Rectal smooth muscle tissue (tissue), 1 donor: ENCODE measurements around the gene DNAJC22.

Source experiments
- H3K27ac ChIP-seq: one replicate; pipeline ENCODE4 v1.7.0; 2013; ENCODE audit warnings: low read depth, low read length, inconsistent platforms
- H3K27me3 ChIP-seq: one replicate; pipeline ENCODE4 v1.7.0; 2013; ENCODE audit warnings: low read length; ENCODE audit not compliant: control insufficient read depth, insufficient read depth
- H3K36me3 ChIP-seq: one replicate; pipeline ENCODE4 v1.7.0; 2013; ENCODE audit warnings: low read length; ENCODE audit not compliant: control insufficient read depth, insufficient read depth
- H3K4me1 ChIP-seq: one replicate; pipeline ENCODE4 v1.7.0; 2013; ENCODE audit warnings: low read length; ENCODE audit not compliant: control insufficient read depth, insufficient read depth
- H3K4me3 ChIP-seq: one replicate; pipeline ENCODE4 v1.7.0; 2013; ENCODE audit warnings: low read length
- H3K9ac ChIP-seq: one replicate; pipeline ENCODE4 v1.7.0; 2013; ENCODE audit warnings: low read length

The DNAJC22 gene

DNA sequence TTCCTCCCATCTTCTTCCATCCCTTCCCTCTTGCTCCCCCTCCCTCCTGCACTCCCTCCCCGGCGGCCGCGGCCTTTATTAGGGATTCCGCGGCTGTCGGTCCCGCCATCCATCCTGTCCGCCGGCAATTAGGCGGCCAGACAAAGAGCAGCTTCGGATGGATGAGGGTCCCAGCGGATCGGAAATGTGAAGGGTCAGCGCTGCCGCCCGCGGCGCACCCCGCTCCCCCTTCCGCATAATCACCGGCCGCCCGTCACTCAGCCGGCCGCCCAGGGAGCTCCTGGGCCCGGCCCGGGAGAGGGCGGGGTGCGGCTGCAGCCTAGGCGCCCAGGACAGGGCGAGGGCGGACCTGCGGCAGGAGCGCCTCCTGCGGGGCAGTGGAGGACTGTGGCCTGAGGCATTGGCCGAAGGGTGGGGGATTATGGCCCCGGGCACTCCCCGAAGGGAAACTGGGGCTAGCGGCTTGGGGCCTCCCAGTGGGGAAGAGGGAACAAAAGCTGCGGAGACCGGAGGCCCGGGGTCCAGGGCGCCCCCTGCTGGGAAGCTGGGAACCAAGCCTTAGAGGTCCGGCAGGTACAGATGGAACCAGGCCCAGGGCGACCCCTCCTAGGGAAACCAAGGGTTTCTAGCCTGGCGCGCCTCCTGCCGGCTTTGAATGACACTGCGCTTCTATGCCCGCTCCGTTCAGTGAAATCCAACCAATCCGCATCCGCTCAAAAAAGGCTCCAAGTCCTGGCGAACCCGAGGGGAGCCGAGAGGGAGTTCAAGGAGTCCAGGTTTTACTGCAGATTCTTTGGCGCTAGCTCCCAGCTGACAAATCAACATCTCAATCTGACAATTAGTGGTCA is 4.4 kb upstream of the DNAJC22 start:
- H3K27me3 ChIP-seq, result peaks cover 44% of the 10 kb centered on the region
- H3K27ac ChIP-seq, result no peak overlapping the region
- peaks cover 29% of the 10 kb centered on the region for H3K4me1 ChIP-seq
- H3K36me3 ChIP-seq, result no peaks in the 10 kb centered on the region
- H3K9ac ChIP-seq, result no peak overlapping the region
- H3K4me3 ChIP-seq, result peak overlapping the region; percentile 66

DNA sequence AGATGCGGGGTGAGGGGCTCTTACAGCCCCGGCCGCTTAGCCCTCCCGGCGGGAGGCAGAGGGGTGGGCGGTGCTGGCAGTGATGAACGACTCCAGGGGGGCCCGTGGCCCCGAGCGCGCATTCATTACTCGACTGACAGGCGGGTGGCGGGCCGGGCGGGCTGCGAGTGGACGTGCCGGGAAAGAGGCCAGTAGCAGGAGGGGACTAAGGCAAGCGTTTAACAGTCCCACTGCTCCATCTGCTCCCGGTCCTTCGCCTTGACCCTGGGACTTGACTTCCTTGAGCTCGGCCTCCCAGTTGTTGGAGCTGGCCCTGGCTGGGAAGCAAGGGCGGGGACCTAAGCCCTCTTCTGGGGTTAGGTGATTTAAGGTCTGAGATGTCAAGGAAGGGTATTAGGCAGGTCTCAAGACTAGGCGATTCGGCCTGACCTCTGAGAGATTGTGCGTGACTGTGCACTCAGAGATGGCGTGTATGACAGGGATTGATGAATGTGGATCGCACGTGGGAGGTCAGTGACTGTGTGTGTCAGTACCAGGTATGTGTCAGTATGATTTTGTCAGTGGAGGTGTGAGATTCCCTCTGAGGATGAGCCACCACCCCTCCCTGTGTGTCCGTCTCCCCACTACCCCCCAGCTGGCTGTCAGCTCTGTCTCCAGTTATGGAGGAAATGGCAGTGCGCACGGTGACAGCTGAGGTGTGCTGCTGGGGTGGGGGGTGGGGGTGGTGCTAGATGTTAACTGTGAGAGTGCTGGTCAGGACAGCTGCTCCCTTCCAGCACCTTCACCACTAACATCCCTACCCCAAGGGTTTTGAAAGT is 3.6 kb upstream of the DNAJC22 start:
- Histone ChIP-seq H3K9ac (peak overlapping the region; percentile 43), H3K27ac (no peak overlapping the region), H3K27me3 (peaks cover 46% of the 10 kb centered on the region)

GRCh38 chr12:49344486-49345050 is 2.1 kb upstream of the DNAJC22 start:
- Histone ChIP-seq H3K27me3 (peaks cover 47% of the 10 kb centered on the region), H3K36me3 (no peaks in the 10 kb centered on the region), H3K4me1 (peaks cover 28% of the 10 kb centered on the region), H3K27ac (no peak overlapping the region), H3K9ac (no peak overlapping the region), H3K4me3 (no peak overlapping the region)

More for the DNA sequence above, 3.6 kb upstream of the DNAJC22 start:
- Histone ChIP-seq H3K4me3 (peak overlapping the region; percentile 66), H3K4me1 (peaks cover 28% of the 10 kb centered on the region), H3K36me3 (no peaks in the 10 kb centered on the region)

- H3K36me3 ChIP-seq, result no peaks in the 10 kb centered on the region
- peaks cover 48% of the 10 kb centered on the region for H3K27me3 ChIP-seq
- H3K9ac ChIP-seq, result no peak overlapping the region
- peak overlapping the region; percentile 61 for H3K4me3 ChIP-seq
- no peak overlapping the region for H3K27ac ChIP-seq
- H3K4me1 ChIP-seq, result peaks cover 28% of the 10 kb centered on the region
These were observed 1.4 kb upstream of the DNAJC22 start for GRCh38 chr12:49345051-49345824.

GRCh38 chr12:49345825-49346658 is 646 bp upstream of the DNAJC22 start:
- H3K27me3 ChIP-seq, result peaks cover 48% of the 10 kb centered on the region
- H3K4me3 ChIP-seq, result peak overlapping the region; percentile 61
- H3K4me1 ChIP-seq, result peaks cover 28% of the 10 kb centered on the region
- H3K36me3 ChIP-seq, result no peaks in the 10 kb centered on the region
- no peak overlapping the region for H3K27ac ChIP-seq
- no peak overlapping the region for H3K9ac ChIP-seq

DNA sequence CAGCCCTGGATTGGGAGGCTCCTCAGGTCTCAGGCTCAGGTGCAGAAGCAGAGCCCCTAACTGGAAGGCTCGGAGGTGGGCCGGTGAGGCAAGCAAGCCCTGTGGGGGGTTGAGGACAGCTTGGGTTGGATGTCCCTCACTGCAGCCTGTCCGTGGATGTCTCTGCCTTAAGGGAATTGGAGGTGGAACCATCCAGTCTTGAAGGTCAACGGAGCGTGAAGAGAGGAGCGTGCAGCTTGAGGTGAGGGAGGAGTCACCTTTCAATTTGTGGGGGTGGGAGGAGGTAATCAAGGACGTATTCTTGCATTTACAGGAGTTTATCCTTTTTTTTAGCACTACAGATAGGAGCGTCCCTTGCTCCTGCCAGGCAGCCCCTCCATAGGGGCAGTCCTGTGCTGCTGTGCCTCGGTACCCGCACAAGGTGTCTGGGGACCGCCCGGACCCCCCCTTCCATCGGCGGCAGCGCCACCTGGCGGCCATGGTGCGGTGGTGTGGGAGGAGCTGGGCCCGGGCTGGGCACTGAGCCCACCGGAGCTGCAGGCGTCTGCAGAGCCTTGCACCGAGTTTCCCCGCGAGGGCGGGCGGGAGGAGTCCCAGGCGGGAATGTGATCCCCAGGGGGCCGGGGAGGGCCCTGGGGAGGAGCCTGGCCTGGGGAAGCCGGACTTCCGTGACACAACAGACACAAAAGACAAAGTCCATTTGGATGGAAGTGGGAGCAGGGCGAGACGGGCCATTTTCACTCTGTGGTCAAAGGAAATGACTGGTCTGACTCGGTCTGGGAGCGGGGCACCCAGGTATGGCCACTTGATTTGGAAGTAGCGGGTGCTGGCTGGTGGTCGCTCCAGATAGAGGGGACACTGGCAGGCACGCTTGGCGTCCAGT is 864 bp downstream of the DNAJC22 start:
- H3K4me1 ChIP-seq, result peaks cover 24% of the 10 kb centered on the region
- no peak overlapping the region for H3K9ac ChIP-seq
- H3K36me3 ChIP-seq, result no peaks in the 10 kb centered on the region
- peak overlapping the region; percentile 28 for H3K4me3 ChIP-seq
- H3K27me3 ChIP-seq, result peaks cover 47% of the 10 kb centered on the region
- no peak overlapping the region for H3K27ac ChIP-seq

- peaks cover 42% of the 10 kb centered on the region for H3K27me3 ChIP-seq
- H3K4me3 ChIP-seq, result peak overlapping the region; percentile 28
- no peak overlapping the region for H3K27ac ChIP-seq
- peaks cover 15% of the 10 kb centered on the region for H3K4me1 ChIP-seq
- no peaks in the 10 kb centered on the region for H3K36me3 ChIP-seq
- no peak overlapping the region for H3K9ac ChIP-seq
These were observed 2.1 kb downstream of the DNAJC22 start for GRCh38 chr12:49348781-49349180.

GRCh38 chr12:49349266-49349665 is 2.6 kb downstream of the DNAJC22 start:
- Histone ChIP-seq H3K27me3 (peaks cover 37% of the 10 kb centered on the region), H3K27ac (no peak overlapping the region), H3K36me3 (no peaks in the 10 kb centered on the region), H3K9ac (no peak overlapping the region), H3K4me1 (peaks cover 13% of the 10 kb centered on the region), H3K4me3 (no peak overlapping the region)

DNA sequence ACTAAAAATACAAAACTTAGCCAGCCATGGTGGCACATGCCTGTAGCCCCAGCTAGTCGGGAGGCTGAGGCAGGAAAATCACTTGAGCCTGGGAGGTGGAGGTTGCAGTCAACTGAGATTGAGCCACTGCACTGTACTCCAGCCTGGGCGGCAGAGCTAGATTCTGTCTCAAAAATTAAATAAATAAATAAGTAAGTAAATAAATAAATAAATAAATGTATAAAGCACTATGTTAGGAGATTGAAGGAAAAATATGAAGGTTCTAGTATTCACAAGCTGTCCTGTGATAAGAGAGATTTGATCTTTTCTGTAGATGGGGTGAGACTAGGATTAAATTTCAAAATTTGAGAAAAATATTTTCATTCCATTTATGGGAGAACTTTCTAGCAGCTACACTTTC is 5.7 kb downstream of the DNAJC22 start:
- Histone ChIP-seq H3K36me3 (no peaks in the 10 kb centered on the region), H3K27ac (no peak overlapping the region), H3K4me3 (no peak overlapping the region), H3K27me3 (peaks cover 16% of the 10 kb centered on the region), H3K9ac (no peak overlapping the region), H3K4me1 (no peaks in the 10 kb centered on the region)

DNA sequence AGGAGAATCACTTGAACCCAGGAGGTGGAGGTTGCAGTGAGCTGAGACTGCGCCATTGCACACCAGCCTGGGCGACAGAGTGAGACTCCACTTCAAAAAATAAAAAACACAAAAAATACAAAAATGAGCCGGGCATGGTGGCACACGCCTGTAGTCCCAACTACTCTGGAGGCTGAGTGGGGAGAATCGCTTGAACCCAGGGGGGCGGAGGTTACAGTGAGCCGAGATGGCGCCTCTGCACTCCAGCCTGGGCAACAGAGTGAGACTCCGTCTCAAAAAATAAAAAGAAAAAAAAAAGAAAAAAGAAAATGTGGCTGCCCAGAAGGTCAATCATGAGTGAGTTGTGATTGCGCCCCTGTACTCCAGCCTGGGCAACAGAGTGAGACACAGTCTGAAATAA is 9.2 kb downstream of the DNAJC22 start:
- Histone ChIP-seq H3K4me3 (no peak overlapping the region), H3K9ac (no peak overlapping the region), H3K27ac (no peak overlapping the region), H3K36me3 (no peaks in the 10 kb centered on the region), H3K4me1 (peaks cover 2% of the 10 kb centered on the region), H3K27me3 (peaks cover 3% of the 10 kb centered on the region)
